Nephron progenitor cell (in vitro differentiated cells): ENCODE data around the gene ASCC2.
"Not testable (repeated sequence)": the region's sequence is repeated elsewhere in the genome, so short reads cannot be mapped to it uniquely, and the experiment has no call there.

Experiments used
- DNase-seq: peaks from one replicate; pipeline ENCODE4 v3.0.0; 2021
- H3K27ac Mint-ChIP-seq: 2 replicates; pipeline ENCODE4 v1.8.0; 2021; ENCODE audit warnings: mild to moderate bottlenecking, moderate library complexity, mixed read lengths
- H3K27me3 Mint-ChIP-seq: 2 replicates; pipeline ENCODE4 v1.8.0; 2021; ENCODE audit warnings: mild to moderate bottlenecking, low read depth, mixed read lengths; ENCODE audit not compliant: poor library complexity
- H3K36me3 Mint-ChIP-seq: 2 replicates; pipeline ENCODE4 v1.8.0; 2021; ENCODE audit warnings: low read depth, mixed read lengths
- H3K4me1 Mint-ChIP-seq: 2 replicates; pipeline ENCODE4 v1.8.0; 2021; ENCODE audit warnings: mixed read lengths
- H3K4me3 Mint-ChIP-seq: 2 replicates; pipeline ENCODE4 v1.8.0; 2021; ENCODE audit warnings: mild to moderate bottlenecking, moderate library complexity, mixed read lengths
- H3K9me3 Mint-ChIP-seq: 2 replicates; pipeline ENCODE4 v1.8.0; 2021; ENCODE audit warnings: mild to moderate bottlenecking, moderate library complexity, mixed read lengths
- TF ChIP-seq, protein P1 (sequence below): fragments of 200-600 bp; sonication (generic); IDR thresholded peaks from 2 replicates; pipeline ENCODE4 v1.5.0; 2021; ENCODE audit warnings: antibody characterized with exemption

Gene ASCC2

DNA sequence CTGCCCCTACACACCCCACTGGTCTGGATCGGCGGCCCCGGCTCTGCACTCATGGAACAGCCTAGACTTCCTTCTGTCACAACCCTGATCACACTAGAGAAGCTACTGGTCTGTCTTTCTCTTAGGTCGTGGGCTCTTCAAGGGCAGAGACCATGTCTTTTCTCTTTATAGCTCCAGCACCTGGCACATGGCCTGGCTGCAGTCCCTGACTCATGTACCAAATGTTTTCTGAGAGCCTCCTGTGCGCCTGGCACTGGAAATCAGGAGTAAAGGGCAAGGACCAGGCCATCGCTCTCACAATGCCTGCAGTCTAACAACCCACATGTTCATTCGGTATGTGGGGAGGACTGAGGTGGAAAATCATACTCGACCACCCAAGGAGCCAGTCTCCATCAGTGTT lies 7.5 kb downstream of the ASCC2 start:
- Mint-ChIP-seq H3K27me3 (peaks cover 3% of the 10 kb centered on the region), H3K4me1 (peaks cover 12% of the 10 kb centered on the region), H3K9me3 (no peaks in the 10 kb centered on the region), H3K4me3 (no peak overlapping the region), H3K36me3 (peaks cover 31% of the 10 kb centered on the region), H3K27ac (no peak overlapping the region)
- TF ChIP-seq, protein P1, sequence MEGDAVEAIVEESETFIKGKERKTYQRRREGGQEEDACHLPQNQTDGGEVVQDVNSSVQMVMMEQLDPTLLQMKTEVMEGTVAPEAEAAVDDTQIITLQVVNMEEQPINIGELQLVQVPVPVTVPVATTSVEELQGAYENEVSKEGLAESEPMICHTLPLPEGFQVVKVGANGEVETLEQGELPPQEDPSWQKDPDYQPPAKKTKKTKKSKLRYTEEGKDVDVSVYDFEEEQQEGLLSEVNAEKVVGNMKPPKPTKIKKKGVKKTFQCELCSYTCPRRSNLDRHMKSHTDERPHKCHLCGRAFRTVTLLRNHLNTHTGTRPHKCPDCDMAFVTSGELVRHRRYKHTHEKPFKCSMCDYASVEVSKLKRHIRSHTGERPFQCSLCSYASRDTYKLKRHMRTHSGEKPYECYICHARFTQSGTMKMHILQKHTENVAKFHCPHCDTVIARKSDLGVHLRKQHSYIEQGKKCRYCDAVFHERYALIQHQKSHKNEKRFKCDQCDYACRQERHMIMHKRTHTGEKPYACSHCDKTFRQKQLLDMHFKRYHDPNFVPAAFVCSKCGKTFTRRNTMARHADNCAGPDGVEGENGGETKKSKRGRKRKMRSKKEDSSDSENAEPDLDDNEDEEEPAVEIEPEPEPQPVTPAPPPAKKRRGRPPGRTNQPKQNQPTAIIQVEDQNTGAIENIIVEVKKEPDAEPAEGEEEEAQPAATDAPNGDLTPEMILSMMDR, result no peak
- no peak for DNase-seq

DNA sequence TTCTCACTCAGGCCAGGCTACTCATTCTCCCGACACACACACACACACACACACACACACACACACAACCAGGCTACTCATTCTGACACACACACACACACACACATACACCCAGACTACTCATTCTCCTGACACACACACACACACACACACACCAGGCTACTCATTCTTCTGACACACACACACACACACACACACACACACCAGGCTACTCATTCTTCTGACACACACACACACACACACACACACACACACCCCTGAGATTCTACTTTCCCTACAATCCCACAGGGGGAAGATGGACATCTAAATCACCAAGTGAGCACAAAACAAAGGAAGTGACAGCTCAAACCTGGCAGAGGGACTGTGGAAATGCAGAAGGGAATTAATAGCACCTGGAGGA lies 10.3 kb downstream of the ASCC2 start:
- H3K27me3 Mint-ChIP-seq, H3K4me3 Mint-ChIP-seq: not testable (repeated sequence)

DNA sequence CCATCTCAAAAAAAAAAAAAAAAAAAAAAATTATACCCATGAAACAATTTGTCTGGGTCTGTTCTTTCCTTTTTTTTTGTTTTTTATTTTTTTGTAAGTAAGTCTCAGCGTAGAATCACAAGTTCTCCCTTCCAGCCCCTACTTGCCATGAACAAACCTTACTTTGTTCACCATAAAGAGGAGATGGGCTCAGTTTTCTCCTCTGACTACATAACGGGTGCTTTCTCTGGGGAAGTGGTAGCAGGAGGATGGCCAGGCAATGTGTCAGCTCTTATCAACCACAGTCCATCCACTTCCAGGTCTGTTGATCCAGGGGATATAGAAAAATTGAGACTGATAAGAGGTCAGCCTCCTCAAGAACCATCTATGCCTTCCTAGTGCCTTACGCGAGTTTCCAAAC lies 11.0 kb downstream of the ASCC2 start:
- peaks cover 6% of the 10 kb centered on the region for H3K27me3 Mint-ChIP-seq
- no peaks in the 10 kb centered on the region for H3K9me3 Mint-ChIP-seq
- DNase-seq, result no peak
- H3K27ac Mint-ChIP-seq, result no peak overlapping the region
- TF ChIP-seq, protein P1, result no peak
- H3K36me3 Mint-ChIP-seq, result peaks cover 50% of the 10 kb centered on the region
- peaks cover 25% of the 10 kb centered on the region for H3K4me1 Mint-ChIP-seq
- no peak overlapping the region for H3K4me3 Mint-ChIP-seq

More for the DNA sequence above, 10.3 kb downstream of the ASCC2 start:
- not testable (repeated sequence) for DNase-seq, H3K9me3 Mint-ChIP-seq
- Mint-ChIP-seq H3K27ac (peak overlapping the region; percentile 63), H3K4me1 (peaks cover 25% of the 10 kb centered on the region), H3K36me3 (peaks cover 46% of the 10 kb centered on the region)

DNA sequence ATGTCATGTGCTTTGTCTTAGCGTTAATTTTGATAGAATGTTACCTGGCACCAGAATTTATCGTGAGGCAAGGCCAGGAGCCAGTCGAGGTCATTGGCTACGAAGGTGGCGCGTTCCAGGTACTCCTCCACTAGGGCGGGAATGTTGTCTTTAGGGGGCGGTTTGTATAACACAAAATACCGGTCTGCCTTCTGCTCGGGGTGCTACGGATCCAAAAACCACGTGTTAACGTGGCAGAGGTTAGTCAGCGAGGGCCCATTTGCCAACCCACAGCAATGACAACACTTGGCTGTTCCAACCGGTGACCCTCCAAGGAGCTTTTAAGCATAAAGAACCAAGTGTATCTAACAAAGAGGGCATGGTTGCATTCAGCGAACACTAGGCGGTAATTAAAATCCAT lies 12.5 kb downstream of the ASCC2 start:
- Mint-ChIP-seq H3K4me1 (peaks cover 25% of the 10 kb centered on the region), H3K27ac (no peak overlapping the region), H3K4me3 (no peak overlapping the region), H3K27me3 (peaks cover 6% of the 10 kb centered on the region), H3K36me3 (peaks cover 60% of the 10 kb centered on the region), H3K9me3 (no peaks in the 10 kb centered on the region)
- TF ChIP-seq, protein P1, result no peak
- DNase-seq, result no peak

DNA sequence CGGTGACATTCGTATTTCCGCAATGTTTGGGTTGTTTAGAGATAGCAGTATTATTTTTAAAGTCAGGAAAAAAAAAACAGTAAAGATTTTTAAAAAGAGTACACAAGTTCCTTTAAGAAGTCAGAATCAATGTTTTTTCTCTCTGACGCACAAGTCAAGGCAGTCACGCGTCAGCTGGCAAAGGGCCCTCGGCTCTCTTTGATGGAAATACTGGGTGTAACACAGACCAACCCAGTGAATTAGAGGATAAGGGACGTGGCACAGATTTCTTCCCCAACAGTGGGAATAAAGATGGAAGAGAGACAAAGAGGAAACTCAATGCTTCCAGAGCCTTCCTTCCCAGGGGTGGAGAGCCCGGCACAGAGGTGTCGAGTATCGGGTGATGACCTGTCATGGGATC lies 13.4 kb downstream of the ASCC2 start:
- peak overlapping the region; percentile 85 for H3K27ac Mint-ChIP-seq
- H3K9me3 Mint-ChIP-seq, result no peaks in the 10 kb centered on the region

DNA sequence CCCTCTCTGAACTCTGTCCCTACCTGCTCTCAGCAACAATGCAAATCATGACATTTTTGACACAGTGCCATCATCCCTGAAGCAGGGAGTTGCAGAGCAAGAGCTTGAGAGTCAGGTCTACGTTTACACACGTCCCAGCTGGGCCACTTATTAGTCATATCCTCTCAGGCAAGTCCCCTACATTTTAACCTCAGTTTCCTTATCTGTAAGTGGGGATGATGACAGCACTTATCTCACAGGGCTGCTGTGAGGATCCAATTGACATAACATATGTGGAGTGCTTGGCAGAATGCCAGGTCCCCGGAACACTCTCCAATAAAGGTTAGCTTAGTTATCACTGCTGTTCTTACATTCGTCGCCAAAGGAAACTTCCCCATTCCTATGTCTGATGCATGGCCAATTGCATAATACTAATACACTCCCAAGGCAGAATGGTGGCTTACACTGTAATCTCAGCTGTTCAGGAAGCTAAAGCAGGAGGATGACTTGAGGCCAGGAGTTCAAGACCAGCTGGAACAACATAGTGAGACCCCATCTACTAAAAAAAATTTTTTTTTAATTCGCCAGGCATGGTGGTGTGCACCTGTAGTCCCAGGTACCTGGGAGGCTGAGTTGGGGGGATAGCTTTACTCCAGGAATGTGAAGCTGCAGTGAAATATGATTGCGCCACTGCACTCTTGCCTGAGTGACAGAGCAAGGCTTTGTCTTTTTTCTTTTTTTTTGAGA lies 16.6 kb downstream of the ASCC2 start:
- H3K36me3 Mint-ChIP-seq, result peaks cover 73% of the 10 kb centered on the region
- TF ChIP-seq, protein P1, result no peak
- no peak for DNase-seq
- no peak overlapping the region for H3K27ac Mint-ChIP-seq
- H3K4me3 Mint-ChIP-seq, result no peak overlapping the region
- no peaks in the 10 kb centered on the region for H3K9me3 Mint-ChIP-seq
- H3K27me3 Mint-ChIP-seq, result peaks cover 3% of the 10 kb centered on the region
- peaks cover 31% of the 10 kb centered on the region for H3K4me1 Mint-ChIP-seq

More for the DNA sequence above, 13.4 kb downstream of the ASCC2 start:
- Mint-ChIP-seq H3K36me3 (peaks cover 69% of the 10 kb centered on the region), H3K27me3 (peaks cover 6% of the 10 kb centered on the region), H3K4me1 (peaks cover 25% of the 10 kb centered on the region), H3K4me3 (no peak overlapping the region)
- TF ChIP-seq, protein P1, result no peak
- DNase-seq, result no peak
